Suppressor macrophage (primary cell): ENCODE results near the gene CACNA1I.
"Not testable (repeated sequence)": the region's sequence is repeated elsewhere in the genome, so short reads cannot be mapped to it uniquely, and the experiment has no call there.

Source experiments
- DNase-seq, 4 experiments: peaks; one replicate each; pipeline ENCODE4 v3.0.0-alpha.2; 2020 to 2022

Gene CACNA1I

GRCh38 chr22:39721206-39722031 is 150.9 kb downstream of the CACNA1I start:
- no peak for DNase-seq

- no peak for DNase-seq
These were observed 151.4 kb downstream of the CACNA1I start for GRCh38 chr22:39722032-39722325.

DNA sequence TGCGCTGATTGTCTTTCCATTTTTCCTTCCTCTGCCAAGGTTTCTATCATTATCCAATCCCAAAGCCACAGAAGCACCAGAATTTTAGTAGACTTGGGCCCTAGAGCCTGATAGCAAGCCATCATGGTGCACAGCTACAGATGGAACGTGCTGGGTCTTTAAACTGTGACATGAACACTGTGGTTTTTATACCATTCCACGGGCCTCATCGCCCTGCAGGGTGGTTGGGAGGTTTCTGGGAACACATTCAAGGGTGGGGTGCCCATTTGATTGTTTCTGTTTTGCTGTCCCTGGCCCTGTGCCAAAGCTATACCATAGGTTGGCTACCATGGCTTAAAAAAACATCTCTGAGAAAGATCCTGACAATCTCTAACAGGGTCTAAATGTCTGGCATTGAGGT is 151.9 kb downstream of the CACNA1I start:
- no peak for DNase-seq

DNA sequence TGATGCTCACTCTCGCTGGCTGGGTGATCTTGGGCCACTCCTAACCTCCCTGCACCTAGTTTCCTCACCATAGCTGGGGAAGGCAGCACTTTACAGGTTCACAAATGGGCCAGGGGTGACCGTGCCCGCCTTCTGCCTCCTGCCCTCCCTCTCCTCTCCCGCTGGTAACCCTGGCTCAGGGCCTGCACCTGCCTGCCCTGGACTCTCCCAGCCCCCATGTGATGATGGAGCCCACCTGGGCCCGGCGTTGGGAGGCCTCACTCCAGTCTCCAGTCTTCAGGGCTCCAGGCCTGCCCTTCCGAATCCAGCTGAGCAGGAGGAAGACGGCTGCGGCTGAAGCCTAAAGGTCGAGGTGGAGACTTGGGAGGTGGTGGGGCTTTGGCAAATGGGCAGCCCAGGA is 152.9 kb downstream of the CACNA1I start:
- no peak for DNase-seq

DNA sequence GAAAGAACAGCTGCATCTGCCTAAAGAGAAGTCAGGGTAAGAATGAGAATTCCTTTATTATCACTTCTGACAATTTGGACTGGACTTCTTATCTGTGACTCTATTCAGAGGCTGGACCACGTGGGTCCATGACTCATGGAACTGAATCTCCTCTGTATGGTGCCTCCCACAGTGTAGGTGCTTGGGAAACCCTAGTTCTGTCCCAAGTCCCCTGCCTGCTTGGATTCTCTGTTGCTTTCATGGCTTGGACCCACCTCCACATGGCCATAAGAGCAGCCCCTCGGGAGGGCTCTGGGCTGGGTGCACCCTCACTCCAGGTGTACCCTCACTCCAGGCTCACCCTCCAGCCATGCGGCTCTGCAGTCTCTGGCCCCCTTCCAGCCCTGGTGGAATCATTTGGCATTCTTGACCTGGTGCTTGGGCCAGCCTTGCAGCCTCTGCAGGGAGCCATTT is 153.4 kb downstream of the CACNA1I start:
- no peak for DNase-seq

DNA sequence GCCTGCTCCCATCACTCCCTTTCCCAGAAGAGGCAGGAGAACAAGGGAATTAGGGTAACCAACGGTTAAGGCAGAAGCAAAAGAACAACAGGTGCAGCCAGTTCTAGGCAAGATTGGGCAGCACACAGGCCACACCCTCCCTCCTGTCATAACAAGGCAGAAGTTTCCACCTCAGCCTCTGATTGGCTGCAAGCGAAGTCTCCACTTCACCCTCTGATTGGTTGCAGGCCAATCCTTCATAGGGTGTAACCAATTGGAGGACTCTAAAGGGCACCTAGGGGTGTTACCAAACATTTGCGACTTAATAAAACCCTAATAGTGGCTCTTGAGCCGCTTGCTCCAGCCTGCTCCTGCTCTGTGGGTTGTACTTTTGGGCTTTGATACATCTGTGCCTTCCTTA is 153.8 kb downstream of the CACNA1I start:
- DNase-seq, result no peak

DNA sequence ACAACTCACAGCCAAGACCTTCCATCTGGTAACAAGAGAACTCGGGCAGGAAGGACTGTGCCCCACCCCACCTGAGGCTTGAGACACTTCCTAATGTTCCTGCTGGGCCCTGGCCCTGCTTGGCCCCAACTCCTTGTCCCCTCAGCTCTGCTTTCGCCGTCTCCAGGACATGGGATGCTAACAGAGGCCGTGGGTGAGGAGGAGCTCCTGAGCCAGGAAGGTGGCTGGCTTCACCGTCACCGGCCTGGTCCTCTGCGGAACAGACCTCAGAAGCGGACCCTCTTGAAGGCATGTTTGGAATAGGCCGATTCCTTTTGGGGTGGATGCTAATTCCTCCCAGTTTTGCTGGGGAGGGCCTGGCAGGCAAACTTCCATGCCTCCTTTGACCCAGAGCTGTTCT is 154.3 kb downstream of the CACNA1I start:
- no peak for DNase-seq

DNA sequence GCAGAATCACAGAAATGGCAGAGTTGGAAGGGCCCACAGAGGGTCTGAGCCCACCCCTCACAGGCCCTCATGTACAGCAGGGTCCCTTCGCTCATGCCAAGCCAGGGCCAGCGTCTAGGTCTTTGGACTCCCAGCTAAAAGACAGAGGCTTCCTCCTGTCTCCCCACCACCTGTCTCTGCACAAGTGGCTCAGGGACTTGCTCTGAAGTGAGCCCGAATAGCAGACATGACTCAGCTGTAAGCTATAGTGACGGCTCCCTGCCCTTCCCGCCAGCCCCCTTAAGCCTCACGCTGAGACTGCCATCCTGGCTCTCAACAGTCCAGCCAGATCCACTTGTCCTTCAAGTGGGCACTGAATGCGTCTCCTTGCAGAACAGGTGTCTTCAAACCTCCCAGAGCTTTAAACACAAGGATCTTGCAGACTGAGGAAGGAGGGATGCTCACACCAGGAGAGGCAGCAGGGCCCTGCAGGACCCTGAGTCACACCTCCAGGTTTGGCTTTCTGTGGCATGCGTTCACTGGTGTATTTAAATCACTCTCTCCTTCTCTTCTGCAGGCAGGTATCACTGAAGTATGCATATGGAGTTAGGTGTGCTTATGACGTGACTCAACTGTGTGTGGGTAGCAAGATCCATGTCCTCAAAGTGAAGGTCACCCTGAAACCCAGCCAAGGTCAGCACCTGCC is 154.9 kb downstream of the CACNA1I start:
- DNase-seq, result no peak

DNA sequence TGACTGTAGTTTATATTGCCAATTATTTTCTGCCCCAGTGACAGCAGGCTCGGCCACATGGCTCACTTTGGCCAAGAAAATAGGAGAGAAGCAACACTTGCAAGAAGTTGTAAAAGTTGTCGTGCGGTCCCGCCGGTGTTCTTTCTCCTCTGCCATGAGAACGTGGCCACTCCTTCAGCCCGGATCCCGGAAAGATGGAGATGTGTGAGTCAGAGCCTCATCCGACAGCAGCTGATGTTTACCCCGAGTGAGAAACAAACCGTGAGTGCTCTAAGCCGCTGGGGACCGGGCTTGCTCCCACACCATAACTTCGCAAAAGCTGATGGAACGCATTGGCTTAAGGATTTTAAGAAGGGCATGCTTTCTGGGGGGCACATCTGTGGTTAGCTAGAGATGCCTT is 157.0 kb downstream of the CACNA1I start:
- no peak for DNase-seq

- no peak for DNase-seq
These were observed 157.8 kb downstream of the CACNA1I start for GRCh38 chr22:39728236-39728860.

GRCh38 chr22:39729141-39729934 is 158.8 kb downstream of the CACNA1I start:
- DNase-seq, result no peak

GRCh38 chr22:39731481-39731880 is 160.9 kb downstream of the CACNA1I start:
- no peak for DNase-seq

DNA sequence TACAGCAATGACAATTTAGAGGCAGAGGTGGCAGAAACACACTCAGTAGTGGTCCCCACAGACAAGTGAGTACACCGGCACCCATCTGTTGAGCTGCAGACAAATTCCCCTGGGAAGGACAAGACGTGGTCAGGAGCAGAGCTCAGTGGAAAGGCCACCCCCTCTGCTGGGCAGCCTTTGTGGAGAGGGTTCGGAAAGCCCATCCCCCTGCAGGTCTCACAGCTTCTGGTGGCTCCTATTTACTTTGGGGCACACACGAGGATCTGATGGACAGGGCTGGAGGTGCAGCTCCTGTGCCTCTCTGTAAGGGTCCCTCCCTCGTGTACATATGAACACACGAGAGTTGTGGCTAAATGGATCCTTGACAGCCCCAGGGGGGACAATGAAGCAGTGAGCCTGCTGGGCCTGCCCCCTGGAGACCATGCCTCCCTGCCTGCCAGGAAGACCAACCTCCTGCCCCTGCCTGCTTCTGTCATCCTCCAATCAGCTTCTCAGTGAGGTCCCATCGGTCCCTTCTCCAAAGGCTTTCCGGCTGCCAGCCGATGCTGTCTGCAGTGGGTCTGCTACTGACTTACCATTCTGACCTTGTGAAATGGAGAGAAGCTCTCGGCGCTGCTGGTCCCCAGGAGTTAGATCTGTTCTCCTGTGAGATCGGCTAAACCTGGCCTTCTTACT is 161.5 kb downstream of the CACNA1I start:
- DNase-seq, result no peak

- no peak for DNase-seq
These were observed 162.1 kb downstream of the CACNA1I start for GRCh38 chr22:39732625-39733024.

GRCh38 chr22:39733191-39733590 is 162.6 kb downstream of the CACNA1I start:
- no peak for DNase-seq

DNA sequence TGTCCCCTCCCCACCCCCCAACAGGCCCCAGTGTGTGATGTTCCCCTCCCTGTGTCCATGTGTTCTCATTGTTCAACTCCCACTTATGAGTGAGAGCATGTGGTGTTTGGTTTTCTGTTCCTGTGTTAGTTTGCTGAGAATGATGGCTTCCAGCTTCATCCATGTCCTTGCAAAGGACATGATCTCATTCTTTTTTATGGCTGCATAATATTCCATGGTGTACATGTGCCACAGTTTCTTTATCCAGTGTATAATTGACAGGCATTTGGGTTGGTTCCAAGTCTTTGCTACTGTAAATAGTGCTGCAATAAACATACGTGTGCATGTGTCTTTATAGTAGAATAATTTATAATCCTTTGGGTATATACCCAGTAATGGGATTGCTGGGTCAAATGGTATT is 163.5 kb downstream of the CACNA1I start:
- not testable (repeated sequence) for DNase-seq

DNA sequence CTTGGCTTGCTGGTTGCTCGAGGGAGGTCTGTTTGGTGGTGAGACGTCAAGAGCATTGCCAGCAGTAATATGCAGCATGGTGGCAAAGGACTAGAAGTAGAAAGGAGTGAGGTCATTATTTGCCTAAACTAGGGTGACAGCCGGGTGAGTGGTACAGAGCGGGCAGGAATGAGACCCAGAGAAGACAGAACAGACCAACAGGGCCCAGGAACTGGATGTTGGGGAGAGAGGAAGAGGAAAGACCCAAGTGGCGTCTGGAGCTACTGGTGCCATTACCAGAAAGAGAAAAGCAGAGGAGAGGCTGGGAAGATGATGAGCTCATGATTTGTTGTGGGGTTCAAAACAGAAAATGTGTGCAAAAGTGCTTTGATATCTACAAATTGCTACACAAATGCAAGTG is 164.3 kb downstream of the CACNA1I start:
- no peak for DNase-seq

- DNase-seq, result no peak
These were observed 165.2 kb downstream of the CACNA1I start for GRCh38 chr22:39735776-39736175.

GRCh38 chr22:39738746-39739145 is 168.2 kb downstream of the CACNA1I start:
- DNase-seq, result no peak
